GM12801 (cell line): Measurements from ENCODE around the gene ARL6IP6.

ENCODE experiments used
- TF ChIP-seq, protein P1 (sequence below): IDR thresholded peaks from one replicate; pipeline ENCODE4 v1.5.1; 2011; ENCODE audit warnings: control low read depth; ENCODE audit not compliant: insufficient read length; ENCODE audit errors: extremely low read depth

The ARL6IP6 gene

GRCh38 chr2:152730591-152731333 is 12.3 kb downstream of the ARL6IP6 start:
- TF ChIP-seq, protein P1, sequence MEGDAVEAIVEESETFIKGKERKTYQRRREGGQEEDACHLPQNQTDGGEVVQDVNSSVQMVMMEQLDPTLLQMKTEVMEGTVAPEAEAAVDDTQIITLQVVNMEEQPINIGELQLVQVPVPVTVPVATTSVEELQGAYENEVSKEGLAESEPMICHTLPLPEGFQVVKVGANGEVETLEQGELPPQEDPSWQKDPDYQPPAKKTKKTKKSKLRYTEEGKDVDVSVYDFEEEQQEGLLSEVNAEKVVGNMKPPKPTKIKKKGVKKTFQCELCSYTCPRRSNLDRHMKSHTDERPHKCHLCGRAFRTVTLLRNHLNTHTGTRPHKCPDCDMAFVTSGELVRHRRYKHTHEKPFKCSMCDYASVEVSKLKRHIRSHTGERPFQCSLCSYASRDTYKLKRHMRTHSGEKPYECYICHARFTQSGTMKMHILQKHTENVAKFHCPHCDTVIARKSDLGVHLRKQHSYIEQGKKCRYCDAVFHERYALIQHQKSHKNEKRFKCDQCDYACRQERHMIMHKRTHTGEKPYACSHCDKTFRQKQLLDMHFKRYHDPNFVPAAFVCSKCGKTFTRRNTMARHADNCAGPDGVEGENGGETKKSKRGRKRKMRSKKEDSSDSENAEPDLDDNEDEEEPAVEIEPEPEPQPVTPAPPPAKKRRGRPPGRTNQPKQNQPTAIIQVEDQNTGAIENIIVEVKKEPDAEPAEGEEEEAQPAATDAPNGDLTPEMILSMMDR = no peak

DNA sequence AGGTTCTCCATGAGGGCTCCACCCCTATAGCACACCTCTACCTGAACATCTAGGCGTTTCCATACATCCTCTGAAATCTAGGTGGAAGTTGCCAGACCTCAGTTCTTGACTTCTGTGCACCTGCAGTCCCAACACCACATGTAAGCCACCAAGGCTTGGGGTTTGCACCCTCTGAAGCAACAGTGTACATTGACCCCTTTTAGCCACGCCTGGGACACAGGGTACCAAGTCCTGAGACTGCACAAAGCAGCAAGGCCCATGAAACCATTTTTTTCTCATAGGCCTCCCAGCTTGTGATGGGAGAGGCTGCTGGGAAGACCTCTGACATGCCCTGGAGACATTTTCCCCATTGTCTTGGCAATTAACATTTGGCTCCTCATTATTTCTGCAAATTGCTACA is 20.0 kb downstream of the ARL6IP6 start:
- TF ChIP-seq, protein P1 = no peak

GRCh38 chr2:152740743-152741328 is 22.4 kb downstream of the ARL6IP6 start:
- TF ChIP-seq, protein P1 = no peak

DNA sequence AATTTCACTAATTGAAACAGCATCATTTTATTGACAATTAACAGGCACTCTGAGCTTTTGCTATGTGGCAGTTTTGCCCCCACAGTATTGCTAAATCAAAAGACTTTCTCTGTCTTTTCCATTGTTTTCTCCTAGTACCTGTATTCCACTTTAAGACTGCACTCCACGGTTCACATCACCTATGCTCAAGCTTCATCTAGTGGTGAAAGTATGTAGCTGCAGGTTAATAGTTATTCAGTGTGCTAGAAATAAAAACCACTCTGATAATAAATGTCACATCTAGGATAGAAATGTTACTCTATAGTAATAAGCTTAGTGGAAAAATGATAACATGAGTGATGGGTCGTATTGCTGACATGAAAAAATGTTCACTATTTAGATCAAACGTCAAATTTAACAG is 24.6 kb downstream of the ARL6IP6 start:
- TF ChIP-seq, protein P1 = no peak

- TF ChIP-seq, protein P1 = no peak
These were observed 36.6 kb downstream of the ARL6IP6 start for GRCh38 chr2:152755029-152755428.

GRCh38 chr2:152759290-152760072 is 41.1 kb downstream of the ARL6IP6 start:
- TF ChIP-seq, protein P1 = no peak

DNA sequence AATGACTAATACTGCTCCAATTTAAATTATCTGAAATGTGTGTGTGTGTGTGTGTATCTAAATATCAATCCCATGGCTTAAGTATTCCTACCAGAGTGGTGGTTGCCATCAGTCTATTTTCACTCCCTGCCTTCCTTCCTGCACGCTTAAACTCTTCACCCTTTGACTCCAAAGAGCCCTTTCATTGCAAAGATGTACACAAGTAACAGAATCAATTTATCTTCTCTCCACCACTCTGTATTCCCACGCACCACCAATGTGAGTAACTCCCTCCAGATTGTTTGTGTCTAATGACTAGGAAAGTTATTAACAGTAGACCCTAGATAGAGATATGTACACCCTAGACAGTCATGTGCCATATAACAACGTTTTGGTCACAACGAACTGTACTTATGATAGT is 42.8 kb downstream of the ARL6IP6 start:
- TF ChIP-seq, protein P1 = no peak
